HK-2 (cell line): ENCODE data around the gene CD151.

ENCODE experiments used
- DNase-seq: peaks from one replicate; pipeline ENCODE4 v3.0.0-alpha.2; 2018; ENCODE audit not compliant: unreplicated experiment

The CD151 gene

DNA sequence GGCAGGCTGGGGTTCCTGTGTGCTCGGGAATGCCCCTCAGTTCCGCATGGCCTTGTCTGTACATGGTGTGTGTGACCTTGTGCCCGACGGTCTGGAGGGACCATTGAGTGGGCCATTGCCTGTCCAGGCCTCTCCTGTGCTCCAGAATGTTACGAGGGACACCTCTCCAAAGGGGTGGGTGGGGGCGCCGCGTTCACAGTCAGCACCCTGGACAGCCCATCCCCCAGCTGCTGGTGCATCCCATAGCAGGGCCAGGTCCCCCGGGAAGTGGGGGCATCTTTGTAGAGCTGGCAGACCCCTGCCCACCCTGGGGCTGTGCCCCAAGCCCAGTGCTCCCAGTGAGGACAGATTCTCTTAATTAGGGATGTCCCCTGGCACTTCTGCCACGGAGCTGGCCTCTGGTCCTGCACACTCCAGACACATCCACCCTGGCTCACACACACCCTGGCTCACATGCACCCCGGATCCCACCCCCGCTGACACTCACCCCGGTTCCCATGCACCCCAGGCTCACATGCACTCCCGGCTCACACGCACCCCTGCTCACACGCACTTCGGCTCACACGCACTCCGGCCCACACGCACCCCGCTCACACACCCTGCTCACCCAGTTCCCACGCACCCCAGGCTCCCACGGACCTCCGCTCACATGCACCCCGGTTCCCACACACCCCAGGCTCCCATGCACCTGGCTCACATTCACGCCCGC is 25.5 kb downstream of the CD151 start:
- no peak for DNase-seq

DNA sequence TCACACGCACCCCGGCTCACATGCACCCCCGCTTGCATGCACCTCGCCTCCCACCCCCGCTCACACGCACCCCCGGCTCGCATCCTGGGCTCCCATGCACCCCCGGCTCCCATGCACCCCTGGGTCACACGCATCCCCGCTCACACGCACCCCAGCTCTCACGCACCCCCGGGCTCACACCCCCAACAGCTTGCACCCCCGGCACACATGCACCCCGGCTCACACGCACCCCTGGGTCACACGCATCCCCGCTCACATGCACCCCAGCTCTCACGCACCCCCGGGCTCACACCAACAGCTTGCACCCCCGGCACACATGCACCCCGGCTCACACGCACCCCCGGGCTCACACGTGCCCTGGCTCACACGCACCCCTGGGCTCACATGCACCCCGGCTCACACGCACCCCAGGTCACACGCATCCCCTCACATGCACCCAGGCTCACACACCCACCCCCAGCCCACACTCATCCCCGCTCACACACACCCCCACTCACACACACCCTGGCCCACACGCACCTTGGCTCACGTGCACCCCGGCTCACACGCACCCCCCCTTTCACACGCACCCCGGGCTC is 26.1 kb downstream of the CD151 start:
- no peak for DNase-seq

DNA sequence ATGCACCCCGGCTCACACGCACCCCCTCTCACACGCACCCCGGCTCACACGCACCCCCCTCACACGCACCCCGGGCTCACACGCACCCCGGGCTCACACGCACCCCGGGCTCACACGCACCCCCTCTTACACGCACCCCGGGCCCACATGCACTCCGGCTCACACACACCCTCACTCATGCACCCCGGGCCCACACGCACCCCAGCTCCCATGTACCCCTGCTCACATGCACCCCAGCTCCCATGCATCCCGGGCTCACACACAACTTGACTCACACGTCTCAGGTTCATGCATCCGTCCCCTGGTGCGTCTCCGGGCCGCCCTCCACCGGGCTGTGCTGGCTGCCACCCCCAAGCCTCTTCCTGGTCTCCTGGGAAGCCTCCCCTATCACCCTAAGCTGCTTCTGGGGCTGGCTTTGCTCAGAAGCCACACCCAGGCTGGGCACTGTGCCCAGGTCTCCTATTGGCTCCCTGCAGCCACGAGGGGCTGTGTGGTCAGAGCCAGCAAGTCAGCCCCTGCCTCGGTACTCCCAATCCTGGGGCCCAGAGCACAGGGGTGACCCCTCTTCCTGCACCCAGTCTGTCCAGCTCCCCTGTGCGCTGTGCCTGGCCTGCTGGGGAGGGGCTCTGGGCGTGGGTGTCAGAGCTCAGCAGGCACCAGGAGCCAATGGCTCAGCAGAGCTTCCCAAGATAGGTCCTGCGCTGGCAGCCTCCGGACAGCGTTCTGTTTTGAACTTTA is 26.8 kb downstream of the CD151 start:
- DNase-seq, result no peak

DNA sequence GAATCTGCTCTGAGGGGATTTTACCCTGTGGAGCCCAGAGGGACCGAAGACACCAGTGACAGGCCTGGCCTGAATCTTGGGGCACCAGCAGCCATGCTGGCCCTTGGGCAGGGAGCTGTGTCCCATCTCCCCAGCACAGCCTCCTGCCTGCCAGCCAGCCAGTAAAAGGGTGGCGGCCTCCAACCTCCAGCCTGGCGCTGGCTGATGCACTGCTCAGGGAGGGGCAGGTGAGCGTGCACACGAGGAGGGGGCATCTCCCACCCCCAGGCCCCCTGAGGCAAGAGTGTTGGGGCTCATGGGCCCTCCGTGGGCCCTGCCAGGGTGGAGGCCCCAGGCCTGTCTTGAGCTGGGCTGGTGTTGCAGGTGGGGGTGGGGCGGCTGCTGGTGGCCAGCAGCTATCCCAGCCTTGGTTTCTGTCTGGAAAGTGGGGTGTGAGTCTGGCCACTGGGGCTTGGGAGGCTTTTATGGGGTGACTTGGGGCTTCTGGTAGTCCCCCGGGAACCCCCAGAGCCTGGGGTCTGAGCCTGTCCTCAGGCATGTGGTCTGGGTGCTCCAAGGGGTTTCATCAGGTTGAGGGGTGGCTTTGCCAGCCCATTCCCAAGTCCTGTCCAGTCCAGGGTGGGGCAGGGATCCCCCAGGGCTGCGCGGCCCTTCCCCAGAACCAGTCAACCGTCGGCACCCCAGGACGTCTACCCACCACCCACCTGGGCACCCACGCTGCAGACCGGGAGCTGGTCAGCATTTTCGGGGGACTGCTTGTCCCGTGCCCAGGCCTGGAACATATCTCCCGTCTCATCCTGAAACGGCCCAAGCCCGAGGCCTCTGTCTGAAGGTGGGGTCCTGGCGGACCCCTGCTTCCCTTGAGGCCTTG is 27.7 kb downstream of the CD151 start:
- no peak for DNase-seq

DNA sequence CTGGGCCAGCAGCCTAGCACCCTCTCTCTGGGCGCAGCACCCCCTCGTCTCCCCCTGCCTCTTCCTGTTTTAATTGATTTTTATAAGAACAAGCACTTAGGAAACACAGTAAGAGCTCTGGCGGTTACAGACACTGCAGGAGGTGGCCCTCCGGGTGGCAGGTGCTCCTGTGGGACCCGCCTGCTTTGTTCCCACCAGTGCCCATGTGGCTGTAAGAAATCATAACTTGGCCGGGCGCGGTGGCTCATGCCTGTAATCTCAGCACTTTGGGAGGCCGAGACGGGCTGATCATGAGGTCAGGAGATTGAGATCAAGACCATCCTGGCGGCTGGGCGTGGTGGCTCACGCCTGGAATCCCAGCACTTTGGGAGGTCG is 28.3 kb downstream of the CD151 start:
- DNase-seq, result no peak

DNA sequence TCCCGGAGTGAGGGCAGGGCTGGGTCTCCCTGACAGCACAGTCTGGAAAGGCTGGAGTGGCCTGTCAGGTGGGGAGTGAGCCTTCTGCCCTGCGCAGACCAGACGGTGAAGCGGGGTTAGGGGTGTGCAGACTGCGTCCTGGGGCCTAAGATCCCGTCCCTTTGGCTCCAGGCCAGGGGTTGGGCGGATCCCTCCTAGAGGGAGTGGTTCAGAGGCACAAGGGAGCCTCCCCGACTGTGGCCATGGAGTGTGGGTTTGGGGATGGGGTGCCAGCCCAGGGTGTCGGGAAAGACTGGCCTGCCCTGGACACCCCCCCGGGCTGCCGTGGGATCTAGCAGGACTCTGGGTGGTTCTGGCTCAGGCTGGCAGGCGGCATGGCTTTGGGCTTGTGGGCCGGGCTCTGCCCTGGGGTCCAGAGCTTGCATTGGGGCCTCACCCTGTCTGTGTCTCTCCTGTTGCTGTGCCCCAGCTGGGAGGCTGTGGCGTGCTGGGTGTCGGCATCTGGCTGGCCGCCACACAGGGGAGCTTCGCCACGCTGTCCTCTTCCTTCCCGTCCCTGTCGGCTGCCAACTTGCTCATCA is 29.4 kb downstream of the CD151 start:
- no peak for DNase-seq

DNA sequence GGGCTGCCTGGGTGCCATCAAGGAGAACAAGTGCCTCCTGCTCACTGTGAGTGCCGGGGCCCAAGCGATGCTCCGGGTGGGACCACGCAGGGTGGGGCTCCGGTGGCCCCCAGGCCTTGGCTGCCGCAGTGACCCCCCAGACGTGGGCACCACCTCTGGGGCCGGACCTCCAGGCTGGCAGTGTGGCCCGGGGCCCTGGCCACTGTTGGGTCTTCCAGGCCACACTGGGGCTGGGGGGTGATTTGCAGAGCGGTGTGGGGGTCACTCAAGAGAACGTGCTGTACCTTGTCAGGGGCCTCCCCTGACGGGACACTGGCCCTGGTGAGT is 29.9 kb downstream of the CD151 start:
- DNase-seq, result no peak

DNA sequence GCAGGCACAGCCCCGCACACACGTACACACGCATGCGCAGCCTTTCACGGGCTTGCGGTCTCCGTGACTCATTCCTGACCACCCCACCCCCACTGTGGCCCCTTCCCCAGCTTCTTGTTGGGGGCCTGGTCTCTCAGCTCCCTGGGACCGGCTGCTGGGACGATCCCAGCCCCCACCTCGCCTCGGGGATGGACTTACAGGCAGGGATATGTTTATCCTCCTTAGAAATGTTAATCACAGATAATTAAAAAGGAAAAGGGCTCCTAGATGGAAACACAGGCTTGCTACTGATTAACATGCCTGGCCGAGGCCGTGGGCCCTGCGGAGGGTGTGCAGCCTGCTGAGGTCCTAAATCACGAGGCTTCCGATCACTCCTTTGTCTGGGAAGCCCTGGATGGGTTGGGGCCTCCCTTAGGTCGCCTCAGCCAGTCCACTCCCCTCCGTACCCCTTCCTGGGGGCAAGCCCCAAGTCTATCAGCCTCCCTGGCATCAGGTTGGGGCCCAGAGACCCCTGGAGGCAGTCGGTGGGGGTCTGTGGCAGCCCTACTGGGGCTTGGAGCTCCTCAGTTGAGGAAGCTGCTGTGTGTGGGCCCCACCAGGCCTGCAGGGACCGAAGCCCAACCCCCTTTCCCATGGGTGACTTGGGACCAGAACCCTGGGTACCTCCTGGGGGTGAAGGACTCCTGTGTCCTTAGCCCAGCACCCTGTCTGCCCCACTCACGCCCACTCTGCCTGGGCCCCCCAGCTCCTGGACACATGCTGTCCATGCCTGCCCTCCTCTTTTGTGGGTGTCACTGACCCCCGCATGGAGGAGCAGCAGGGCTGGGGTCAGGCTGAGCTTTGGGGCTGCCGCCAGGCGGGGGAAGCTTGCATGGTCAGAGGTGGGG is 30.5 kb downstream of the CD151 start:
- DNase-seq, result no peak

DNA sequence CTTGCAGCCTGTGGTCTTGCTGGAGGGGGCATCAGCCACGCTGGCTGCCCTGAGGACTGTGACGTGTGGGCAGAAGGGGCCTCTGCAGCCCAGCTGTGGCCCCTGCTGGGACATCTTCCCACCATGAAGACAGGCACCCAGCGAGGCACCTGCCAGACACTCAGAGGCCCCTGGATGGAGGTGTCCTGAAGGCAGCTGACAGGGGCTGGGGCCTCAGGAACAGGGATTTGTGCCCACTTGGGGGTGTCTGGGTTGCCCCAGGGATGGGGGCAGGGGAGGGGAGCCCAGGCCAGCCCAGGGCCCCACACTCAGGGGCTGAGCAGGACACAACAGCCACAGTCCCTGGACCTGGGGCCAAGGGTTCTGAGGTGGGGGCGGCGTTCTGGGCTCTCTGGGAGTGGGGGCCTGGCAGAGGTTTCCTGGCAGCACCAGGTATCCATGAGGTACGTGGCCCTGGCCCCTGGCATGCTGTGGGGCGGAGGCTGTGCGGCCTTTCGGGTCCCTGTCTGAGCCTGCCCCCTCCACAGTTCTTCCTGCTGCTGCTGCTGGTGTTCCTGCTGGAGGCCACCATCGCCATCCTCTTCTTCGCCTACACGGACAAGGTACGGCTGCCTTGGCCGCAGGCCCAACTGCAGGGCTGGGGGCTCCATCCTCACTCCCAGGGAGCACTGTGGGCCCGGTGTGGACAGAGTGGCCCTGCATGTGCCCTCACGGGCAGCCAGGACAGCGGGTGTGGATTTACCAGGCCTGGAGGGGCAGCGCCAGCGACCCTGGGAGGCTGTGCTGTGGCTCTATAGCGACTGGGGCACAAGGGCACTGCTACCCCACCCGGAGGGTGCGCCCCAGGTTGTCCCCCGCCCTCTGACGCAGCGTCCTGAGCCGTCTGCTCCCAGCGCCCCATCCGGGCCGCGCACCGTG is 31.4 kb downstream of the CD151 start:
- no peak for DNase-seq

DNA sequence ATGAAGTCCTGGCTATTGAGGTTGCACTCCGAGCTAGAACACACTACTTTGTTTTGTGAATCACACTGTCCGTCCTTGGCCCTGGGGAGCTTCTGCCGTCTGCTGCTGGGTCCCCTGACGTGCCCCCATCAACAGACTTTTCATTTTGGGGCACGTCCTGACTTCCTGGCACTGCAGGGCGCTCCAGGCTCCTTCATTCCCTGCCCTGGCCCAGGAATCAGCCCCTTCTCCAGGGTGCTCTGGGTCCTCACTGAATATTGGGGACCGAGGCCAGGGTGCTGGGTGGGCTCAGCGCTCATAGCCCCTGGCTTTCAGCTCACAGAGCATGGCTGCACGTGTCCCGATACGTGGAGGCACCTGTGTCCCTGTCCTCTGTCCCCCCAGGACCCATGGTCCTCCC is 32.1 kb downstream of the CD151 start:
- no peak for DNase-seq

DNA sequence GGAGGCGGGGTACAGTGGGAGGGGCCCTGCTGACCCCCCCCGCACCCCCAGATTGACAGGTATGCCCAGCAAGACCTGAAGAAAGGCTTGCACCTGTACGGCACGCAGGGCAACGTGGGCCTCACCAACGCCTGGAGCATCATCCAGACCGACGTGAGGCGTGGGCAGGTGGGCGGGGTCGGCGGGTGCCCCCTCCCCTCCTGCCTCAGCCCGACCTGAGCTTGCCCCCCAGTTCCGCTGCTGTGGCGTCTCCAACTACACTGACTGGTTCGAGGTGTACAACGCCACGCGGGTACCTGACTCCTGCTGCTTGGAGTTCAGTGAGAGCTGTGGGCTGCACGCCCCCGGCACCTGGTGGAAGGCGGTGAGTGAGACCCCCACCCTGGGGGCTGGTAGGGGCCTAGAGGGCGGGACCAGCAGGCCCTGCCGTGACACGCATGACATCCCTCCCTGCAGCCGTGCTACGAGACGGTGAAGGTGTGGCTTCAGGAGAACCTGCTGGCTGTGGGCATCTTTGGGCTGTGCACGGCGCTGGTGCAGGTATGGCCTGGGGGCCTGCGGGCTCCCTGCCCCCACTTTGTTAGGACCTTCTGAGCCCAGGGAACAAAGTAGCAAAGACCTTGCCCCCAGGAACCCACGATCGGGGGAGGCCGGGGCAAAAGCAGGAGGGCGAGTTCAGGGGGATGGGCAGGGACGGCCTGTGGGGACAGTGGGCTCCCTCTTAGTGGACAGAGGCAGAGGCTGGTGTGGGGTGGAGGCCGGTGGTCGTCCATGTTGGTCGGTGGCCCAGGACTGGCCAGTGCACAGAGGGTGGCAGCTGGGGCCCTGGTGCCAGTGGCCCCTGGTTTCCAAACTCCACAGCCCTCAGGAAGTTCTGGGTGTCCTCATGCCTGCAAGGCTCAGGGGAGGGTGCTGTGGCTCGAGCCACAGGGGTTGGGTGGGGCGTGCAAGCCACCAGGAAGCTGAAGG is 33.0 kb downstream of the CD151 start:
- no peak for DNase-seq

DNA sequence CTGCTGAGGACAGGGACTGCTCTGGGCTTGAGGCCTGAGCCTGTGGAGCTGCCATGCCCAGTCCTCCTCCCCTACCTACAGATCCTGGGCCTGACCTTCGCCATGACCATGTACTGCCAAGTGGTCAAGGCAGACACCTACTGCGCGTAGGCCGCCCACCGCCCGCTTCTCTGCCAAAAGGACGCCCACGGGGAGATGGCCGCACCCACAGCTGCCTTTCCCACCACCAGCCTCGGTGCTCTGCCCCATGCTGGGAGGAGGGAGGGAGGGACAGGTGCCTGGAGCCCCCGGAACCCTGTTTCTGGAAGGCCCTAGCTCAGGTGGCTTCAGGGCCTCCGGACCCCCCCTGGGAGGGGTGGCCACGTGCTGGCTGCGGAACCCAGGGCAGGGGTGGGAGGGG is 33.7 kb downstream of the CD151 start:
- no peak for DNase-seq

DNA sequence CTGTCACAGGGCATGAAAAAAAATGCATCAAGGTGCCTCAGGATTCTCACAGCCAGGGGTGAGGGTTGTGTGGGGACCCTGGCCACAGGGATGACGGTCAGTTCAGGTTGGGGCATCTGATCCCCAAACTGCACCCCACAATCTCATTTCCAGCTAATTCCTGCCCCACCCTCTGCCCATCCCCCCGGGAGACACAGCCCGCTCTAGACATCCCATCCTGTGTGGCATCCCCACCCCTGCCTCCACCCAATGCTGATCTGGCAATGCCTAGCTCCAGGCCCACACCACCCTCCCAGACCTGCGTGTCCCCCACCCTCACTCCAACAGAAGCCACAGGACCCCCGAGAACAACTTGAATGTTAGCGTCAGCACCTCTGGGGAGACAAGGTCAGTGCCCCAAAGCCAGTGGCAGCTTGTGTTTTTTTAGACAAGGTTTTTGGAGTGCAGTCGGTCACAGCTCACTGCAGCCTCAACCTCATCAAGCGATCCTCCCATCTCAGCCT is 35.2 kb downstream of the CD151 start:
- DNase-seq, result no peak

DNA sequence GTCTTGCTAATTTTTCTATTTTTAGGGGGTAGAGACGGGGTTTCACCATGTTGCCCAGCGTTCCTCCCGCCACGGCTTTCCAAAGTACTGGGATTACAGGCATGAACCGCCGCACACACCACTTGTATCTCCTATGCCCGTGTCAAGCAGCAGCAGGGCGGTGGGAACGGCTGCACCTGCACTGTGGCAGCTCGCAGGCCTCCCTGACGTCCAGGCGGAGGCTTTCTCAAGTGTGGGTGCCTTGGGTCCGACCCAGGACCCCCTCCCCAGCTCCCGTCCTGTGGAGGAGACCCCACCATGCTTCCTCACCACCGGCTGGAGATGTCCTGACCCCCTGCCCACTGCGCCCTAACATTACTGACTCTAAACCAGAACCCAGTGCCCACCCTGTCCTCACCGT is 35.6 kb downstream of the CD151 start:
- DNase-seq, result no peak

DNA sequence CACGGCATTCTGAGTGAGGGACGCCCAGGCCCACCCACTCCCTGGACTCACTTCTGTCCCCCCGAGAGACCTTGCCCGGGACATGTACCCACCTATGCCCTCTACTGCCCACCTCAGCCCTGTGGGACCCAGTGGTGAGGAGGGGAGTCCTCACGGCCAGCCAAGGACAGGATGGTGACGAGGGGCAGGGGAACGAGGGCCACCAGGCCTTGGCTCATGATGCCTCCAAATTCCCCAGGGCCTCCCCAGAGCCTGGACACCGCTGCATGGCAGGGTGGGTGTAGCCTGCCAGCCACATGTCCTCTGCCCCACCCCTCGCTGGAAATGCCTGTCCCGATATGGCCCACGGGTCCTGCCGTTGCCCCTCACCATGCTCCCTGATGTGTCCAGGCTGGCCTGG is 36.0 kb downstream of the CD151 start:
- no peak for DNase-seq

DNA sequence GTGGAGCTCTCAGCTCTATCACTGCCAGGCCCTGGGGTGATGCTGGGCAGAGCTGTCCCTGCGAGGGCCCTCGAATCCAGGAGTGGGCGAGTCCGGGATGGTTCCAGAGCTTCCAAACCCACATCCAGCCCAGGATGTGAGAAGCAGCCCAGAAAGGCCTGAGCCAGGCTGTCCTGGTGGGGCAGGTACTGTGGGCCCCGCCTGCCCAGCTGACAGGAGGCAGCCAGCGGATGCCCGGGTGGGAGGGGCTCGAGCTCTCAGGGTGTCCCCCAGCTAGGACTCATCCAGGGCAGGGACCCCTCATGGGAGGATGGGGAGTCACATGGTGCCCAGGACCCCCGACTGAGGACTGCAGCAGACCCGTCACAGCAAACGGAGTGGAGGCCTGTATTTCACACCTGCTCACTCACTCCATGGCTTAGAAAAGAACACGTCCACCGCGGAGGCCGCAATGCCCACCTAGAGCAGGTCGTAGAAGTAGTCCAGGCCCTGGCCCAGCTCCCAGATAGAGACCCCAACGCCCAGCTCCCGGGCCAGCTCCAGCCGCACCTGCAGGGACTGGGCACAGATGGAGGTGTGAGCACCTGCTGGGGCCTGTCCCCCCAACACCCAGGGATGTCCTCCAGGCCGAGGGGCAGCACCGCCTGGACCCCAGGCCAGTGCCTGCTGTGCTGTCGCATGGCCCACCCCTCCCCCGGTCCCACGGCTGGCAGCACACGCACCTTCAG is 36.8 kb downstream of the CD151 start:
- no peak for DNase-seq

DNA sequence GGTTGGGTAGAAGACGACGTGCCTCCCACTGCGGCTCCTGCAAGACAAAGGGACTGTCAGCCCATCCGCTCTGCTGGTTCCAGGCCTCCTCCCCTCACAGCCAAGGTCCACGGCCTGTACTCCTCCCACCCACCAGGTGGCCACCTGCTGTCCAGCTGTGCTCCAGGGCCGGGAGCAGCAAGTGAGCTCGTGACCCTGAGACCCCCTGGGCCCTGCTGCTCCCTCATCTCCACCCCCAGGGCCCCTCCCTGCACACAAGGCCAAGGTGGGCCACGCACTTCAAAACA is 37.3 kb downstream of the CD151 start:
- DNase-seq, result peak; percentile 32

DNA sequence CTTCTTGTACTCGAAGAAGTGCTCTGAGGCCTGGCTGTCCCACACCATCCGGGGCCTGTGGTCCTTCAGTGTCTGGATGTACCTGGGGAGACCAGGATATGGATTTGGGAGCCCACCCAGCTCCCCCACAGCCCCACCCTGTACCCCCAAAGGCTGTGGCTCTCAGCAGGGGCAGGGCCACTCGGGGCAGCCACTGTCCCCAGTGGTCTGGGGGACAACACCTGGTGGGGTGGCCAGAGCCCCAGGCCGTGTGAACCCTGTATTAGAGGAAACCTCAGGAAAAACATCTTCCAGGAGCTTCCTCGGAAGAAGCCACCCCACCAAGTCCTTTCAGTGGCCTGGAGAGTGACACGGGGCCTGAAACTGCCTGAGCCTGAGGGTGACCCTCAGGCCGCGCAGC is 37.7 kb downstream of the CD151 start:
- DNase-seq, result no peak
